Activated CD4-positive, alpha-beta T cell treated with anti-CD3 and anti-CD28 coated beads, Interleukin-2, amount 50 U/mL, for 24 hours (primary cell): ENCODE results near the gene PRKAB1.
"Not testable (repeated sequence)": the region's sequence is repeated elsewhere in the genome, so short reads cannot be mapped to it uniquely, and the experiment has no call there.

Source experiments
- DNase-seq, 2 donors: peaks; one replicate each; pipeline ENCODE4 v3.0.0-alpha.2; 2020; ENCODE audit warnings: low read depth in 1 of 2, low spot score in 1 of 2

The PRKAB1 gene

GRCh38 chr12:119667577-119668323 lies at the start of gene PRKAB1:
PRKAB1 (plus strand) TSS chr12:119668133; CDS start chr12:119668245, 112 bp downstream.
- DNase-seq, result peak; percentile 84 to 95

GRCh38 chr12:119618328-119618896 lies 49.5 kb upstream of the PRKAB1 start:
- DNase-seq, result not testable (repeated sequence)

GRCh38 chr12:119620490-119620889 lies 47.4 kb upstream of the PRKAB1 start:
- DNase-seq, result no peak

GRCh38 chr12:119621878-119622277 lies 46.1 kb upstream of the PRKAB1 start:
- DNase-seq, result no peak

- DNase-seq, result no peak
Observed at GRCh38 chr12:119624966-119625365, 43.0 kb upstream of the PRKAB1 start.

- DNase-seq, result no peak
Observed at GRCh38 chr12:119627019-119627643, 40.8 kb upstream of the PRKAB1 start.

GRCh38 chr12:119627686-119628085 lies 40.2 kb upstream of the PRKAB1 start:
- DNase-seq, result no peak

GRCh38 chr12:119630223-119630780 lies 37.6 kb upstream of the PRKAB1 start:
- no peak for DNase-seq

GRCh38 chr12:119630962-119631550 lies 36.9 kb upstream of the PRKAB1 start:
- no peak for DNase-seq

GRCh38 chr12:119631930-119632678 lies 35.8 kb upstream of the PRKAB1 start:
- no peak for DNase-seq

- DNase-seq, result no peak
Observed at GRCh38 chr12:119634743-119635142, 33.2 kb upstream of the PRKAB1 start.

GRCh38 chr12:119642986-119643385 lies 24.9 kb upstream of the PRKAB1 start:
- no peak for DNase-seq

GRCh38 chr12:119644930-119645329 lies 23.0 kb upstream of the PRKAB1 start:
- no peak for DNase-seq

GRCh38 chr12:119645535-119646059 lies 22.3 kb upstream of the PRKAB1 start:
- DNase-seq, result no peak

- DNase-seq, result no peak
Observed at GRCh38 chr12:119649202-119649808, 18.6 kb upstream of the PRKAB1 start.

- no peak for DNase-seq
Observed at GRCh38 chr12:119652665-119653064, 15.3 kb upstream of the PRKAB1 start.

- DNase-seq, result not testable (repeated sequence)
Observed at GRCh38 chr12:119657001-119657400, 10.9 kb upstream of the PRKAB1 start.

- DNase-seq, result not testable (repeated sequence)
Observed at GRCh38 chr12:119658166-119658565, 9.8 kb upstream of the PRKAB1 start.

GRCh38 chr12:119659289-119659897 lies 8.5 kb upstream of the PRKAB1 start:
- DNase-seq, result peak in 1 of 2 donors; percentile 21

GRCh38 chr12:119660076-119660475 lies 7.9 kb upstream of the PRKAB1 start:
- DNase-seq, result no peak
